Activated effector memory CD4-positive, alpha-beta T cell treated with Interleukin-2 at 50 U/mL for 16 hours (primary cell): Measurements from ENCODE around the gene MLLT3.

ENCODE experiments used
- DNase-seq: peaks from one replicate; pipeline ENCODE4 v3.0.0-alpha.2; 2020

Gene MLLT3

DNA sequence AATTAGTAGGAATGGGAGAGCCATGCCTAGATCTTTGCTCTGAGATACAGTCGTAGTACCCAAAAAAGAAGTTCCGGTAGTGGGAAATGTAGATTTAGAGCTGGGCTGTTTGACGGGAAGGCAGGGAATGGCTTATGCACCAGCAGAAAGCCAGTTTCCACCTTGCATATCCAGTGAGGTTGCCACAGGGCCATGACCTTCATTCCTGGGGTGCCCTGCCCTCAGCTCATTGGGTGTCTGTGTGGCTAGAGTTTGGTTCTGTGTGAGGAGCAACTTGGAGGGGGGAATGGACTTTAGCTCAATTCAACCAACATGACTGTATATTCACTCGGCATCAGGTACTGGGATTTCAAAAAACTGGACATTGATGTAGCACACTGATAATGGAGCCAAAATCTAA lies 300.1 kb downstream of the MLLT3 start:
- no peak for DNase-seq

DNA sequence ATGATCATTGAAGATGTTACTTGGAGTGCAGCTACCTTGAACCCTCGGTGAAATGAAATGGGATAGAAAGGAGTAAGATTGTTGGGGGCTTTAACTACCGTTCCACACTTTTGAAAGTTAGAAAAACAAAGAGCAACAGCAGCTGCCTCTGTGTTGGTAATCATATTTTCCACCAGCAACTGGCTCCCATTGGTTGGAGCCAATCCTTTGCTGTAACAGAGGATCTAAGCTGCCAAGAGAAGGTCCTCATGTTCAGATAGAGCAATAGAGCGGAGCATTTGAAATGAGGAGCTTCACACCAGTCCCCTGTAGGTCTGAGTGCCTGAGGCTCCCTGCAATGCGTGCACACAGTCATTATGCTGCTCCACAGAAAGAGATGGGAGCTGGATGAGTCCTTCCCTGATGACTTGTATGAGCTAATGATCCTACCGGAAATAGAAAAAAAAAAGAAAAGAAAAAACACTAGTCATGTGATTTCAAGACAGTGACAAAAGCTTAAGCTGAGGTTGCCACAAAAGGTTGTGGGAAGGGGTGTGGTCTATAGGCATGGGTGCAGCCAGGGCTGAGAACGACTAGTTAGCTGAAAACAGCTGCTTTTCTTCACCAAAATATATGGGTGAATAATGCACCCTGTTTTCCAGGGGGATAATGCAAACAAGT lies 300.7 kb downstream of the MLLT3 start:
- DNase-seq, result peak; percentile 21

DNA sequence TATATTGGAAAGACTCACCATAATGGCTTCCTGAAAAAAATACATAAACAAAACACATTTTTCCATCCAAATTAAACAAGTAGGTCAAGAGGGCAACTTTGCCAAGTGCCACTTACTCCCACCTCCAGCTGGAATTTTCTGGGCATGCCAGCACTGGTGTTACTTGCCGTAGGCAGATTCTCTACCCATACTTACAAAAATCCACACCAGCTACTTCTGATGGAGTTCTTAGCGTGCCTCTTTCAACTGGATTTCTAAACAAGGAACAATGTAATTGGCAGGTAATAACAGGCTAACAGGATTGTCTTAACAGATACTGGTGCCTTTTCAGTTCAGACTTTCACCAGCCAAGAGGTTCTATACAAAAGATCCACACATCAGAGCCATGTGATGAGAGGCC lies 301.4 kb downstream of the MLLT3 start:
- DNase-seq, result no peak

DNA sequence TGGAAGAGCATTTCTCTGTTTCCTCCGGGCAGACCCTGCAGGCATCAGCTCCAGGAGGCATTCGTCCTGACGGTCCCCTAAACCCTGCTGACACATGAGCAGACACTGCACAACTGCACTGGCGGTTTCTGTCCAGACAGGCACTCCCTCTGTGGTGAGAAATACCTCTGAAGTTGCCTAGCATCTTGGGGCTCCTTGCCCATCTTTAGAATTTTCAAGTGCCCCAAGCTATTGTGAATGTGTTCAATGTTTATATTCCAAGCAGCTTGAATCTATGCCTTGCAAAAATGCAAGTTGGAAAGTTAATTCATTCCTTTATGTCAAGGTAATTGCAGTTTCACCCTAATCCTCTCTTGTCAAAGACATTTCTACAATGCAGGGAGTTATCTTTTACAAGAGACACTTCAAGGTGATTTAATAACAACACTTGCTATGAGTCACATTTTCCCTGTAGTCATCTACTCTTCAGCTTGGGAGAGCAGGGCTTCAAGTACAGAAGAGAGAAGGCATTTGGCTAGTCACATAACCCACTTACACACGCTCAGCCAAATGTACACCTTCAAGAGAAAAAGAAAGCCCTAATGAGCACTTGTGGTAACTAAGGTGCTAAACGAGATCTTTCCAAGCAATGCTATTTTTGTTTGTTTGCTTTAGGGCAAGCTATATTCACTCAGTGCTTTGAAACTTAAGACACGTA lies 302.5 kb downstream of the MLLT3 start:
- no peak for DNase-seq

DNA sequence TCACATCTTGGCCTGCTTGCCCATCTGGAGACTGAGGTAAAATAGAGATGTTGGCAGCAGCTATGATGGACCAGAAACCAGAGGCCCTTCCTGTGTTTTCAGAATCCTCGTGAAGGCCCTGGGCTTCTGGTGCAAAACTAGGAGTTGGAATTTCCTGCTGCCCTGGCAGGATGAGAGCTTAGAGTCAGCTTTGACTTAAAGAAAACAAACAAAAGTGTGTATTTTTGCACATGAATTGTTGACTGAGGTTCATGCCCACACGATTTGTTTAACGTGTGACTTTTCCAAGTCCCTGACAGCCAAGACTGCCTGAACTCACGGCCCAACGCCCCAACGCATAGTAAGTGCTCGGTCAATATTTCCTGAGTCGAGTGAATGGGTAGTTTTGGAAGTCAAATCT lies 303.1 kb downstream of the MLLT3 start:
- DNase-seq, result no peak

DNA sequence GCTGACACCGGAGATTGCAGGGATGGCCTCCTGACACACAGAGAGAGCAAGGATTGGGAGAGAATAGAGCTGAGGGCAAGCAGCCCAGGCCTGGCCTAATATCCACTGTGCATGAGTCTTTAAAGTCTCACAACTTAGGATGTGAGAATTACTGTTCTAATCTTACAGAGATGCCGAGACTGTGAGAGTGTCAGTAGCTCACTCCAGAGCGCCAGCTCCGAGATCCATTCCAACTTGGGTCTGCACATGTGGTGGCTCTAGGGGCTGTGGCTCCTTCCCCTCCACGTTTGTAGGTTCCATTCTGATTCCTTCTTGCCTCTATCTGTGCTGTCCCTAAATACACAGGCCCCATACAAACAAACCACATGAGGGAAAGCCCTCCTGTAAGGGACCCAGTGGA lies 304.6 kb downstream of the MLLT3 start:
- no peak for DNase-seq

DNA sequence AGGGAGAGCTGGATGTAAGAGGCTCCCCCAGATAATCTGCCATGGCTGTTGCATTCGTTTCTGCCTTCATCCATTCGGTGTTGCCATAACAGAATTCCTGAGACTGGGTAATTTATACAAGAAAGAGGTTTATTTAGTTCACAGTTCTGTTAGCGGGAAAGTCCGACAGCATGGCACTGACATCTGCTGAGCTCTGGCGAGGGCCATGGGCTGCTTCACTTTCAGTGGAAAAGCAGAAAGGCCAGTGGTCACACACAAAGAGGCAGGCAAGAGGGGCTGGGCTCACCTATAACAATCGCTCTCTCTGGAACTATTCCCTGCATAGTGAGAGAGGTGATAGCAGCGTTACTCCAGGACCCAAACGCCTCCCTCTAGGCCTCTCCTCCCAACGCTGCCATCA lies 305.9 kb downstream of the MLLT3 start:
- no peak for DNase-seq

DNA sequence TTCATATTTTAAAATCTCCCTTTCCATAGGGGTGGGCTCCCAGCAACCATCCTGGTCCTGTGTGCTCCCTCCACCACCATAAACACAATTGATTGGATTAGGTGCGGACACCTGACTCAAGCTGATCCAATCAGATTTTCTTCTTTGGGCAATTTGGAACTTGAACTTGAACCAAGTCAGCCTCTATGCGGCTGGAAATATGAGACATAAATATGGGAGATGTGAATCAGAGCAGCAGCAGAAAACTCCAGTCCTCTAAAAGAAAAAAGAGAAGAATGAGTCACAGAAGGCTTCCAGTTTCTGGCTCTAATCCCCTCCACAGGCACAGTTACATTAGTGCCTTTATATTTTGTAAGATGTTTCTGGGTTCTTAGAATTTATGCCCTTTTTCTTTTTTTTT lies 306.6 kb downstream of the MLLT3 start:
- no peak for DNase-seq

DNA sequence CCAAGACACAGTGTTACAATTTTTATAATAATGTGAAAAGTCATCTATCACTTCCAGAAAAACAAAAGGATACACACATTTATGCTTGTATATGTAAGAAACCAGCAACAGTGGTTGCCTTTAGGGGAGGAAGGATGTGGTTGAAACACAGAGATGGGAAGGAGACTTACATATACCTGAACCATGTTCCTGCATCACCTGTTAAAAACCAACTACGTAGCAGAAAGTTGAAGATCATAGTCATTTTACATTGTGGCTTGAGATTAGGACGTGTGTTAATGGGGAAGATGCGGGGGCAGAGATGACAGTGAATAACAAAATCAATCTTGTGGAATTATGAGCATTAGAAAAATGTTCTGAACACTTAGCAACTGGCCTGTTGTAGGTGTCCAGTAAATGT lies 307.3 kb downstream of the MLLT3 start:
- DNase-seq, result no peak

DNA sequence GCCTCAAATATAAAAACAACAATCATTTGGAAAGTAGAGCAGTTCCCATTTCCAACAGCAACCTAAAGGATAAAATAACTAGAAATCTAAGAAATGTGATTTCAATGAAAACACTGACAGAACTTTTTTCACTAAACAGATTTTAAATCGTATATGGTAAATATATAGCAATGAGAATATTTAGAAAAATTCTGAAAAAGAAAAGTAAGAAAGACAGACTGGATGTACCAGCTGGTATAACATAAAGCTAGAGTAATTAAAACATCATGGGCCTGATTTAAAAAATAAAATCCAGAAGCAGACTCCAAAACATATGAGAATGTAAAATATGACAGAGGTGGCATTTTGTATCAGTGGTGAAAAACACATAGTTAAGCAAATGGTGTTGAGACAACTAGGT lies 308.9 kb downstream of the MLLT3 start:
- DNase-seq, result no peak

DNA sequence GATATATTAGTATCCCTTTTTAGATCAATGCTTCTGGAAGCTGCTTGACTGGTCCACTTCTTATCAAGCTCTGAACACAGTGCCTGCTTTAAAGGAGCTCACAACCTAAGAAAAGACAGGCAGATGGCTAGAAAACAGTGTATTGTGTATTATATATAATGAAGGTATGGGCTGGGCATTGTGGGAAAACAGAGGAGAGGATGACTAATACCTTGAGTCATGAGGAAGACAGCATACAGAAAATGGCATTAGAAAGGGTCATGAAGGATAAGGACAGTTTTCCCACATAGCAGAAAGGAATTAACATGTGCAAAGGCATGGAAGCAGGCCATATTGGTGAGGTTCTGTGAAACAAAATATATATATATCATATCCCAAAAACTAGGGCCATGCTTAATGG lies 309.6 kb downstream of the MLLT3 start:
- DNase-seq, result no peak

DNA sequence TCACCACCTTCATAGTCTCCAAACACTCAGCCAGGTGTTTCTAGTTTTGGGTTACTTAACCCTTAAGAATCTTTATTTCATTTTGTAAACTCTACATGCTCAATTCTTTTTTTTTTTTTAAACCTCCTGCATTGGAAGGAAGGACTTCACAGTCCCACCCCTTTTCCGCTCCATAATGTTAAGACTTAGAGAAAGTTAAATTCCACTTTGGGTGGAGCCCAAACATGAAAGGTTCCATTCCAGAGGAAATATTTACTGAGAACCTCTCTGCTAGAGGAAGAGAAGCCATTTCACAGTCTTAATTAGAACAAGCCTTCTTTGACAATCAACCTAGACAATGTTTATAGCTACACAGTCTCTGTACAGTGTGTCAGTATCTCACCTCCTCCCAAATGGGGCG lies 312.3 kb downstream of the MLLT3 start:
- DNase-seq, result no peak

DNA sequence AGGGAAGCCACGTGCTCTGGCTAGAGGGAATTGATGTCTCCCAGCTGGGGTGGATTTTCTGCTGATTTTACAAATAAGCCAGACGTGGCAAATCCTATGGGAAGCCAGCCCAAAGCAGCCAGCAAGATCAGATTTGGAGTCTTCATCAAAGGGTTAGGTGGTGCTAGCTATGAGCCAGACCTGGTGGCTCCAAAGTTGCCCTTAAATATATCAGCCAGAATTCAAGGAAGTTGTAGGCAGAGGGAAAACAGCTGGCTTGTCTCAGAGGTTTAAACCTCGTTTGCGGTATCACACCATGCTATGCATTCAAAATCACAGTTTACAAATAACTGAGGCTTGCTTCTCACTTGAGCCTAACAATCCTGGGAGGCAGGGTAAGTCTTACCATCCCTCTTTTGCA lies 313.2 kb downstream of the MLLT3 start:
- no peak for DNase-seq

DNA sequence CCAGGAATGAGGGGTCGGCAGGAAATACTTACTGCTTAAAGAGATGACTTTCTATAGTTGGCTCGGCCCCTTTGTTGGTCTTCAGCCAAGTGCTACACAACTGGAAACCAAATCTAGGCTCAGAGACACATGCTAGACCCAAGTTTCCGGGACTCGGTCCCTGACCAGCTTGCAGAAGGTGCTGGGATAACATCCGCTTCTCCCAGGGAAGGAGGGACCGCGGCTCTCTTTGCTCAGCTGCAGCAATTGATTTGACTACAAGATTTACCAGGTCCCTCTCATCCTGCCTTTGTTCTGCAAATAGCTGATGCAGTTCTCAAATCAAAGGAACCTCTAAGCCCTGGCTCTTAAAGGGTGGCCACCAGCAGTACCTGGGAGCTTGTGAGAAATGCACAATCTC lies 314.7 kb downstream of the MLLT3 start:
- DNase-seq, result no peak

DNA sequence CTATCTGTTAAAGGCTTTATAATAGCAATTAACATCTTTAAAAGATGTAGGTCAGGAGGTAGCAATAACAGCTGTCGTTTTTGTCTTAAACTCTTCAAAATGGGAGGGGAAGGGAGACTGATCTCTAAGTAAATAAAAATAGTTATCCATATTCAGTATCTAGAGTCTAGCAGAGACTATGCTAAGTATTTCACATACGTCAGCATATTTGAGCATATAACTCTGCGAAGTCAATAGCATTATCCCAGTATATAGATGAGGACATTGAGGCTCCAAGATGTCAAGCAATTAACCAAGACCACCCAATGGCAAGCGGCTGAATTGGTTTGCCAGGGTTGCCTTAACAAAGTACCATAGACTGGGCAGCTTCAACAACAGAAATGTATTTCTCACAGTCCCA lies 316.8 kb downstream of the MLLT3 start:
- DNase-seq, result no peak

DNA sequence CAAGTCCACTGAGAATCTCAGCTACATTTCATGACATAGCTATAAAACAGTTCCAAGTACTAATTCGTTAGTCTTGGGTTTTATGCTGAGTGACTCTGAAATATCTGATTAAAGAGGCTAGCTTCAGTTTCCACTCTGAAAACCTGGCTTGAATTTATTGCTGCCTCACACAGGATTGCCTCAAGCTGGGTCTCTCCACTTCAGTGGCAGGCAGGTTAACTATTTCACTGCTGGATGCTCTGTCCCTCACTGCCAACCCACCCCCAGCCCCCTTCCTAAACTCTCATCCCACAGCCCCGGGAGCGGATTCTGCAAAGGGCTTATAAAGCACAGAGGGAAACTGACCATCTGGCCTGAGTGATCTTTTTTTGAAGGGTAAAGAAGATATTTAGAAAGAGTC lies 318.3 kb downstream of the MLLT3 start:
- DNase-seq, result no peak

DNA sequence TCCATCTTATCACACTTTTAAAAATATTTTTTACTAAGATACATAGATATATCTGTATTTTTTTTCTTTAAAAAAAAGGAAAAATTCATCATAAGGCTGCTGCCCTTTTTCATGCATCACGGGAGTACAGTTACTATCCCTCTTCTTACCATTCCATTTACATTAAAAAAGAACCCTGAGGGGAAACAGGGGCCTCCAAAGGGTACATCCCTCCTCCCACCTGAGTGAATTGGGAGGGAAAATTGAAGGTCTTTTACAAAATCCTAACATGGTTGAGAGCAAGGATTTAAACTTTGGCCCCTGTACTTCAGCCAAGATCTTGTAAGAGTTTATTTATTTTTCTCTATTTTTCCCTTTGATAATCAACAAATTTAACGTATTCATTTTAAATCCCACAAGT lies 319.2 kb downstream of the MLLT3 start:
- no peak for DNase-seq

DNA sequence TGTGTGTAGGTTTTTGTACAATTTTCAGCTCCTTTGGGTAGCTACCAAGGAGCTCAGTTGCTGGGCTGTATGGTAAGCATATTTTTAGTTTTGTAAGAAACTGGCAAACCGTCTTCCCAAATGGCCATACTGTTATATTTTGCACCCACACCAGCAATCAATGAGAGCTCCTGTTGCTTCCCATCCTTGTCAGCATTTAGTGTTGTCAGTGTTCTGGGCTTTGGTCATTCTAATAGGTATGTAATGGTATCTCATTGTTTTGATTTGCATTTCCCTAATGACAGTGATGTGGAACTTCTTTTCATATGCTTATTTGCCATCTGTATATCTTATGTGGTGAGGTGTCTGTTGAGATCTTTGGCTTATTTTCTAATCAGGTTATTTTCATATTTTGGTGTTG lies 320.1 kb downstream of the MLLT3 start:
- no peak for DNase-seq

DNA sequence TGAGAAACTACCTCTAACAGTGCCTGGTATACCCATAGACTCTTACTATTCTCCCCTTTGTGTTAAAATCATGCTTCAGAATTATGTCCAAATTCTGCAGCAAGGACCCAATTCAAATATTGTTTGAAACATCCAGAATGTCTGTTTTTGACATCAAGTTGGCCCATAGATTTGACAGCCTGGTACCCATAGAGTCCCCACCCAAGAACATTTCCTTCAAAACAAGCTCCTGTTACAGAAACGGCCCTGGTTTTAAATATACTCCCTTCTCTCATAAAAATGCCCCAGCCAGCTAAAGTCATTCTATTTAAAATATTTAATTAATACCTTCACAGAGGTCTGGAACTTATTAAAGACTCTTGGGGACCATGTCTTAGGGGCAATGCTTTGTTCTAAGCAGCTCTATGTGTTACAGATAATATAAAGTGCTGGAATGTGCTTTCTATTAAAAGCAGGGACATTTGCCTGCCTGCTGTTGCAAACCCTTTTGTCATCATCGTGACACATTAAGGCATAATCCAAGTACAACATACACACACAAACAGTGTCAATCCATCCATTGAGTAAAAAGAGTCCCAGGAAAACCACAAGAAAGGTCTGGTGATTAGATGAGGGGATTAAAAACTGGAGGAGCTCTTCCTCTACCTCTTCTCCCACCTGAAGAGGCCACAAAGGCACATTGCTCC lies 321.7 kb downstream of the MLLT3 start:
- DNase-seq, result no peak

DNA sequence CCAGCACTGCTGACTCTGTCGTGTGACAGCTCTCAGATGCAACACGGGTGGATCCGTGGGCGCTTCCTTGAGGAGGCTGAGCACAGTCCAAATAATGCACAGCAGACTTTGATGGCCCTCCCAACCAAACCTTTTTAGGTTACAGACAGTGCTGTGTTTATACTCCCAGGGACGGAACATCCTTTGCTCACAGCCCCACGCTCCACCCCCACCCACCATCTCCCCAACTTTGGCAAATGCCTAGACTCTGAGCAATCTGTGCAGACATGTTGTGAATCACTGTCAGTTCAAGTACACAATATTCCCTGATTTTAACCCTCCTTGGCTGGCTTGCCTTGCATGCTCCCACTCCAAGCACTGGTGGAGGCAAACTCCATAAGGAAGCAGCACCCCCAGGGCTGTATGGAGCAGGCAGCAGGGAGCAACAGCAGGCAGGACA lies 324.6 kb downstream of the MLLT3 start:
- DNase-seq, result no peak

DNA sequence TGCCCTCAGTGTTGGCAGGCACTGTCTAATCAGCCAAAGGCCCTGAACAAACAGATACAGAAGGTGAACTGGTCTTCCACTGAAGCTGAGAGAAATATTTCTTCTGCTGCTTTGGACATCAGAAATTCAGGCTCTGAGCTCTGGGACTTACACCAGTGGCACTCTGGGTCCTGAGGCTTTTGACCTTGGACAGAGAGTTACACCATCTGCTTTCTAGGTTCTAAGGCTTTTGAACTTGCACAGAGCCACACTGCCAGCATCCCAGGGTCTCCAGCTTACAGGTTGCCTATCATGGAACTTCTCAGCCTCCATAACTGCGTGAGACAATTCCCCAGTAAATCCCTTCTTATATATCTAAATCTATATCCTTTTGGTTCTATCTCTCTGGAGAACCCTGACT lies 326.7 kb downstream of the MLLT3 start:
- no peak for DNase-seq

DNA sequence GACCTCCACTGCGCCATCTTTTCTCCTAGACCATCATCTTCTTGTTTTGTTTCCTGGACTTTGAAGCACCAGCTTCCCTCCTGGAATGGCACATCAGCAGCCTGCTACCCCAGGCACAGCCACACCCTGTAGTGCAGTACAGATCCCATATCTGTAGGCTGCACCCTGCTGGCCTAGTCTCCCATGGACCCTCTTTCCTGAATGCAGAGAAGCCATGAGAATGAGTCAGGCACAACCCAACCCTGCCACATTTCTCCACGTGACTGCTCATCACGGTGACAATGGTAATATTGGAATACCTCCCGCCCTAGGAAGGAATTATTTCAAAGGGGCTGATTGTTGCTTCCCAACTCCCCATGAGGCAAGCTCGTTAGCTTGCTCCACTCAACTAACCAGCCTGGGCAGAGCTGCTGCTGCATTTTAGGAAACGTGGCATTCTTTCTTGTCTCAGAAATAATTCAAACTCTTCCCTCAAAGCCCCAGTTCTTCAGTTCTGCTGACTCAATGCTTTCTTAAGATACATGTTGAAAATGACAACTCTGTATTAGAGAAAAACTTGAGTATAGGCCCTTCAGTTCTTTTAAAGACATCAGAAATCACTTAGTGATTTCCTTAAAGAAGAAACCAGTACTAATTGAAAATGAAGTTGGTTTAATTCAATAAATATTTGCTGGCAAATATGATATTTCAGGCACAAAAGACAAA lies 328.1 kb downstream of the MLLT3 start:
- no peak for DNase-seq

DNA sequence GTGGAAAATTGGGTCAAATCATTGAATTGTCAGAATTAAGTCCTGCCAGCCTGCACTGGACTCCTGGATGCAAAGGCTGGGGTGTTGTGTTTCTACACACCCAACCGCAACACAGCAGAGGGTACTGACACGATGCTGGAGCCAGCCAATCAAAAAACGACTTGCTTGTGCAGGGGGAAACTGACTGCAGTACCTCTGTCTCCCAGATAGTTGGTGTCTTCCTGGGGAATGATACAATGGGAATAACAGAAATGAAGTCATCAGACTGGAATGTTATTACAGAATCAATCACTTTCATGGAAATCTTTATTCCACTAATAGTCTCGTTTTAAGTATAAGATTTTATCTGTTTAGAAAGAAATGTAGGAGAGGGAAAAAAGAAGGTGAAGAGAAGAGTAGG lies 330.3 kb downstream of the MLLT3 start:
- no peak for DNase-seq
